Fibroblast of mammary gland (primary cell): Measurements from ENCODE around the gene ARL6IP4.

Experiments used
- DNase-seq: peaks from one replicate; pipeline ENCODE4 v3.0.0-alpha.2; 2010; ENCODE audit warnings: low read depth
- H3K4me3 ChIP-seq: 2 replicates; pipeline ENCODE4 v1.5.1; 2011; ENCODE audit warnings: low read depth, mild to moderate bottlenecking, low read length, moderate library complexity; ENCODE audit not compliant: control insufficient read depth
- CTCF ChIP-seq: conservative IDR thresholded peaks from 2 replicates; pipeline ENCODE4 v1.5.1; 2011; ENCODE audit warnings: low read depth, low read length, inconsistent platforms; ENCODE audit not compliant: control insufficient read depth, insufficient read depth

Gene ARL6IP4

GRCh38 chr12:122983789-122984515 lies 3.5 kb downstream of the ARL6IP4 start:
- H3K4me3 ChIP-seq, result no peak overlapping the region
- TF ChIP-seq CTCF, result no peak
- DNase-seq, result no peak

GRCh38 chr12:122984612-122985337 lies 4.3 kb downstream of the ARL6IP4 start:
- no peak for TF ChIP-seq CTCF
- no peak overlapping the region for H3K4me3 ChIP-seq
- peak; percentile 33 for DNase-seq

- no peak overlapping the region for H3K4me3 ChIP-seq
- TF ChIP-seq CTCF, result no peak
- no peak for DNase-seq
Measured at GRCh38 chr12:122985338-122986257, 5.1 kb downstream of the ARL6IP4 start.

GRCh38 chr12:122986258-122986871 lies 5.9 kb downstream of the ARL6IP4 start:
- no peak for DNase-seq
- no peak overlapping the region for H3K4me3 ChIP-seq
- TF ChIP-seq CTCF, result no peak

- DNase-seq, result no peak
Measured at GRCh38 chr12:122987086-122987951, 6.8 kb downstream of the ARL6IP4 start.

More at GRCh38 chr12:122987086-122987951, 6.8 kb downstream of the ARL6IP4 start:
- no peak for TF ChIP-seq CTCF
- H3K4me3 ChIP-seq, result no peak overlapping the region
